HL-60 (cell line): ENCODE results near the gene HK1.

ENCODE experiments used
- DNase-seq, 2 experiments: peaks; one replicate each; pipeline ENCODE4 v3.0.0-alpha.2; 2010 to 2020; ENCODE audit warnings: low read depth in 1 of 2, low spot score in 1 of 2
- H3K27ac ChIP-seq: fragments of 250-450 bp; sonication (Bioruptor Pico); replicated peaks from 2 replicates; pipeline ENCODE4 v1.5.1; 2020; ENCODE audit warnings: mild to moderate bottlenecking, moderate library complexity
- H3K27me3 ChIP-seq: fragments of 250-450 bp; sonication (Bioruptor Pico); 2 replicates; pipeline ENCODE4 v1.5.1; 2021; ENCODE audit warnings: mild to moderate bottlenecking, moderate library complexity; ENCODE audit not compliant: insufficient read depth, poor library complexity, severe bottlenecking
- H3K4me3 ChIP-seq: replicated peaks from 2 replicates; pipeline ENCODE4 v1.5.1; 2011; ENCODE audit warnings: mild to moderate bottlenecking, control low read depth, low read length; ENCODE audit not compliant: insufficient read depth
- GABPA ChIP-seq: IDR thresholded peaks from 2 replicates; pipeline ENCODE4 v1.6.1; 2012; ENCODE audit warnings: low read depth
- POLR2AphosphoS5 ChIP-seq: IDR thresholded peaks from 2 replicates; pipeline ENCODE4 v1.6.1; 2012; ENCODE audit warnings: low read depth
- SPI1 ChIP-seq: IDR thresholded peaks from 2 replicates; pipeline ENCODE4 v1.6.1; 2012; ENCODE audit warnings: low read depth, mild to moderate bottlenecking, borderline replicate concordance
- TF ChIP-seq, protein P1 (sequence below): IDR thresholded peaks from 2 replicates; pipeline ENCODE4 v1.6.1; 2012; ENCODE audit warnings: low read depth; ENCODE audit not compliant: insufficient replicate concordance
- TF ChIP-seq, protein P2 (sequence below): IDR thresholded peaks from one replicate; pipeline ENCODE4 v1.5.1; 2011; ENCODE audit warnings: low read length, control low read depth, inconsistent platforms; ENCODE audit not compliant: insufficient read depth

The HK1 gene

DNA sequence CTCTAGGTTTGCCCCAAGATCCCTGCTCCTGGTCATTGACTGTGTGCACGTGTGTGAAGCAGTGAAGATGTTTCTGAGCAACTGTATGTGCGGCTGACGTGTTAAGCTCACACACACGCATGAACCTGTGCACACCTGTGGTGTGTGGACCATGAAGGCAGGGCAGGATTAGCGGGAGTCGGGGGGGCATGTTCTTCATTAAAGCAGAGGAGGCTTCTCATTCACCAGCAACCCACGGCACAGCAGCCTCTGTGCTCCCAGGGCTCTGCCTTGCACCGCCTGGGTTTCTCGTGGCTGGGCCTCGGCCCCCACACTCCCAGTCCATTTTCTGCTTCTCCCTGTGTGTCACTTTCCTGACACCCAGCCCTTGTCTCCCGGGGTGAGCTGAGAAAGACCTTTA lies 139.2 kb downstream of the HK1 start:
- no peak for TF ChIP-seq SPI1
- TF ChIP-seq, protein P1, sequence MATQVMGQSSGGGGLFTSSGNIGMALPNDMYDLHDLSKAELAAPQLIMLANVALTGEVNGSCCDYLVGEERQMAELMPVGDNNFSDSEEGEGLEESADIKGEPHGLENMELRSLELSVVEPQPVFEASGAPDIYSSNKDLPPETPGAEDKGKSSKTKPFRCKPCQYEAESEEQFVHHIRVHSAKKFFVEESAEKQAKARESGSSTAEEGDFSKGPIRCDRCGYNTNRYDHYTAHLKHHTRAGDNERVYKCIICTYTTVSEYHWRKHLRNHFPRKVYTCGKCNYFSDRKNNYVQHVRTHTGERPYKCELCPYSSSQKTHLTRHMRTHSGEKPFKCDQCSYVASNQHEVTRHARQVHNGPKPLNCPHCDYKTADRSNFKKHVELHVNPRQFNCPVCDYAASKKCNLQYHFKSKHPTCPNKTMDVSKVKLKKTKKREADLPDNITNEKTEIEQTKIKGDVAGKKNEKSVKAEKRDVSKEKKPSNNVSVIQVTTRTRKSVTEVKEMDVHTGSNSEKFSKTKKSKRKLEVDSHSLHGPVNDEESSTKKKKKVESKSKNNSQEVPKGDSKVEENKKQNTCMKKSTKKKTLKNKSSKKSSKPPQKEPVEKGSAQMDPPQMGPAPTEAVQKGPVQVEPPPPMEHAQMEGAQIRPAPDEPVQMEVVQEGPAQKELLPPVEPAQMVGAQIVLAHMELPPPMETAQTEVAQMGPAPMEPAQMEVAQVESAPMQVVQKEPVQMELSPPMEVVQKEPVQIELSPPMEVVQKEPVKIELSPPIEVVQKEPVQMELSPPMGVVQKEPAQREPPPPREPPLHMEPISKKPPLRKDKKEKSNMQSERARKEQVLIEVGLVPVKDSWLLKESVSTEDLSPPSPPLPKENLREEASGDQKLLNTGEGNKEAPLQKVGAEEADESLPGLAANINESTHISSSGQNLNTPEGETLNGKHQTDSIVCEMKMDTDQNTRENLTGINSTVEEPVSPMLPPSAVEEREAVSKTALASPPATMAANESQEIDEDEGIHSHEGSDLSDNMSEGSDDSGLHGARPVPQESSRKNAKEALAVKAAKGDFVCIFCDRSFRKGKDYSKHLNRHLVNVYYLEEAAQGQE = no peak
- TF ChIP-seq, protein P2, sequence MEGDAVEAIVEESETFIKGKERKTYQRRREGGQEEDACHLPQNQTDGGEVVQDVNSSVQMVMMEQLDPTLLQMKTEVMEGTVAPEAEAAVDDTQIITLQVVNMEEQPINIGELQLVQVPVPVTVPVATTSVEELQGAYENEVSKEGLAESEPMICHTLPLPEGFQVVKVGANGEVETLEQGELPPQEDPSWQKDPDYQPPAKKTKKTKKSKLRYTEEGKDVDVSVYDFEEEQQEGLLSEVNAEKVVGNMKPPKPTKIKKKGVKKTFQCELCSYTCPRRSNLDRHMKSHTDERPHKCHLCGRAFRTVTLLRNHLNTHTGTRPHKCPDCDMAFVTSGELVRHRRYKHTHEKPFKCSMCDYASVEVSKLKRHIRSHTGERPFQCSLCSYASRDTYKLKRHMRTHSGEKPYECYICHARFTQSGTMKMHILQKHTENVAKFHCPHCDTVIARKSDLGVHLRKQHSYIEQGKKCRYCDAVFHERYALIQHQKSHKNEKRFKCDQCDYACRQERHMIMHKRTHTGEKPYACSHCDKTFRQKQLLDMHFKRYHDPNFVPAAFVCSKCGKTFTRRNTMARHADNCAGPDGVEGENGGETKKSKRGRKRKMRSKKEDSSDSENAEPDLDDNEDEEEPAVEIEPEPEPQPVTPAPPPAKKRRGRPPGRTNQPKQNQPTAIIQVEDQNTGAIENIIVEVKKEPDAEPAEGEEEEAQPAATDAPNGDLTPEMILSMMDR = no peak
- no peak for TF ChIP-seq POLR2AphosphoS5
- TF ChIP-seq GABPA = no peak
- Histone ChIP-seq H3K27ac (no peak overlapping the region), H3K4me3 (no peak overlapping the region), H3K27me3 (no peaks in the 10 kb centered on the region)
- DNase-seq = no peak

DNA sequence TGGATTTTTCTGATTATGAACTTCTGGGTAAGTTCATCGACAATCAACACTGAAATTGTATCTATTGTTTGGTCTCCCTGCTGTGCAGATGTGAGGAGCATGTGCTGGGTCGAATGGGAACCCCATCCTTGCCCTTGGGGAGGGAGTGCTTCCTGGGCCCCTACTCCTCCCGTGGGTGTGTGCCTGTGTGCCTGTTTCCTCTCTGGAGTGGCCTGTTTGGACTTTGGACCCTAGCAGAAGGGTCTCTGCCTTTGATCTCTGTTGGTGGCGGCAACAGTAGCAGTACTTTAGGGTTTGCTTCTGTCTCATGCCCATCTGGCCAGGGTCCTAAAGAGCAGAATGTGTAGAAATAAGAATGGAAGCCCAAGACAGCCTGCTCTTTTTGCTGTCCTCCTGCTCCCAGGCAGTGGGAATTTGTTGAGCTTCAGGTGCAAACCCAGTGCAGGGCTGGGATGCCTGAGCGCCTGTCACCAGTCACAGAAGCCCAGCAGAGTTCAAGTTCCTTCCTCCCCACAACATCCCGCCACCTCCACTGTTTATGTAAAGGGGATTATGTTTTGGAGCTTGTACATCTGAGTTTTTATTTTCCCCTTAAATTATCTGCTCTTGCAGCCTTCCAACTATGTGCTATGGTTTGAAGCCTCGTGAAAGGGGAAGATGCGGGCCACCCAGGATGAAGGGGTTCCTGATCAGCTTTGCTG lies 139.9 kb downstream of the HK1 start:
- no peaks in the 10 kb centered on the region for H3K27me3 ChIP-seq
- no peak overlapping the region for H3K27ac ChIP-seq

DNA sequence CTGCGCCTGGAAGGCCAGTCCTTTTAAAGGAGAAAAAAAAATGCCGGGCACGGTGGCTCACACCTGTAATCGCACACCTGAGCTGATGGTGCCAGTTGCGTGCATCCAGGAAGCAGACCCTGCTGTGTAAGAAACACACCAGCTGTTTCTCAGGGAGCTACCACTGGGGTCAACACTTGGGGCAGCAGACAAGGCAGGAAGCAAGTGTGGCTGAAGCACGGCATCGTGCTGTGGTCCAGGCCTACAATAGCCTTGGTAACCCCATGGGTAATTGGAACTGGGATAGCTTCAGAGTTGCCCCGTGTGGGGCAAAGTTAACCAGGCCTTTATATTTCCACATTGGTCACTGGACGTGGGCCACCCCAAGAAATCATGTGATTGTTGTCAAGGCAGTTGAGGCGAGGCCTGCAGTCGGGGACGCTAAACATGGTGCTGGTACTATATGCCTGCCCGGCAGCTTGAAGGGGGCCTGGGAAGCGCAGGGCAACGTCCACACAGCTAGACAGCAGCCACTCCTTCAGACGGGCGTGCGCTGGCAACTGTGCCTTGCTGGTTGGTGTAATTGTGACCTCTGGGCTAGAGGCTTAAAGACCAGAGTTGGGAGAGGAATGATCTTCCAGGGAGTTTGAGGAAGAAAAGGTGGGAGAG lies 140.9 kb downstream of the HK1 start:
- Histone ChIP-seq H3K4me3 (no peak overlapping the region), H3K27me3 (no peaks in the 10 kb centered on the region), H3K27ac (no peak overlapping the region)
- TF ChIP-seq GABPA (no peak), POLR2AphosphoS5 (no peak)
- TF ChIP-seq, protein P1 = no peak
- no peak for DNase-seq

More for the DNA sequence above, 139.9 kb downstream of the HK1 start:
- DNase-seq = no peak
- no peak overlapping the region for H3K4me3 ChIP-seq
- TF ChIP-seq POLR2AphosphoS5 (no peak), SPI1 (no peak)
- TF ChIP-seq, protein P2 = no peak

DNA sequence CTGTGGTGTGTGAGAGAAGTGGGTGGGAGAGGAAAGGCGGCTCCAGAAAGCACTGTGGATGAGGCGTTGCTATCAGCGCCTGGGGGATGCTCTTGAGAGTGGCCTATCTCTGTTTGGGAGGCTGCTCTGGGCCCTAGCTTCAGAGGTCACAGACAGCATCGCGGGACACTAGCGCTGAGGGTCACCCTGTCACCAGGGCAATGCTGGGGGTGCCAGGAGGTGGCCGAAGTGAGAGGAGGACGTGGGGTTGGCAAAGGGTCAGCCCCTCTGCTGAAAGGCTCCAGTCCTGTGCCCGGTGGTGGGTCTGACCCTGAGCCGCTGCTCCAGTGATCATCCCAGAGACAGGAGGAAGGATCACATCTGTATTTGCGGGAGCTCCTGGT lies 141.4 kb downstream of the HK1 start:
- TF ChIP-seq GABPA (no peak), SPI1 (no peak), POLR2AphosphoS5 (no peak)
- TF ChIP-seq, protein P1 = no peak
- TF ChIP-seq, protein P2 = no peak
- no peak for DNase-seq
- no peak overlapping the region for H3K4me3 ChIP-seq
- no peaks in the 10 kb centered on the region for H3K27me3 ChIP-seq
- H3K27ac ChIP-seq = no peak overlapping the region
